ENCODE data around the gene CACNA1B.

- no peak for TF ChIP-seq CTCF (IDR thresholded peaks at IDR 0.05)
- no peak for TF ChIP-seq POLR2A (IDR thresholded peaks at IDR 0.05)
Measured at GRCh38 chr9:137905740-137906139, 28.2 kb downstream of the CACNA1B start.
